ENCODE data around the gene PRKCE. TPM values are rescaled to one million over a fixed set of nuclear protein-coding genes. Genes with fewer than 3 reads are reported as not detected.

The PRKCE gene
- total RNA-seq, 3 donors from 2014 or later (not counting 1 experiment from before 2014, with no cell fraction given), result 35.2 to 42.1 (median 38.6) TPM

DNA sequence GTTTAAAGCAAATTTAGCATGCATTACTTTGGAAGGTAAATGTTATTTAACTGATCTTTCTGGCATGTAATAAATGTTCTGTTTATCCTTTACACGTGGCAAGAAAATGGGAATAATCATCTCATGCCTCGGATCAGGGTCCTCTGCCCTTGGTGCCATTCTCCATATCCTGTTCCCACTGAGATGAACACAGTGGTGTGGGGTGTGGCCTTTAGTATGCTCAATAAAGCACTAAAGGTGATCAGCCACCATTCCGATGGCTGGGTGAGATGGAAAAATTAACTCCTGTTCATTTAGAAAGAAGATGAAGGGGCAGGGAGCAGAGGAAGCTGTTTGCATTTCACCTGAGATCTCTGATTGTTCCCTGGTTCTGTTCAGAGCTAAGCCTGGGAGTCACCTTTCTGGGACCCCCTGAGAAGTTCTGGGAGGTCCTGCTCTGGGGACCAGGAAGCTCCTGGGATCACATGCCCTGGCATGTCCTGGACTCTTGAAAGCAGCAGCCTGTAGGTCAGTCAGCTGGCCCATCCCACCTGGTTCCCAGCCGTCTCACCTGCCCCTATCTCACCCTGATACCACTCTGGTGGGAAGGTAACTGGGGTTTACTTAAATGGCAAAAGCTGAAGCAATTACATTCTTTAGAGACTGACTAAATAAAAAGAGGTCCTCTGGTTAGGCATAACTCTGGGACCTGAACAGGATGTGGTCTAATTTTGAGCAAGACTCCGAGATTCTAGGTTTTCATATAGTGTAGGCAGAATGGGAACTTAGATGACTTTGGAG is 356.8 kb downstream of the PRKCE start:
- H3K4me3 Mint-ChIP-seq, result no peak overlapping the region
- no peak for ATAC-seq
- DNase-seq, result no peak
- H3K27me3 Mint-ChIP-seq (ENCODE audit: low read depth in 2 of 2), result no peaks in the 10 kb centered on the region
- H3K36me3 ChIP-seq (ENCODE audit: control insufficient read depth, insufficient read depth, low read length), result peaks cover 11% of the 10 kb centered on the region
- WGBS (ENCODE audit: insufficient coverage), result 88% methylated on average over 3 of the region's 5 CpGs
- H3K27ac ChIP-seq (ENCODE audit: low read length), result no peak overlapping the region
- no peaks in the 10 kb centered on the region for H3K27me3 ChIP-seq (ENCODE audit: control insufficient read depth, insufficient read depth, low read length)
- H3K4me1 ChIP-seq (ENCODE audit: control insufficient read depth, insufficient read depth, low read length), result no peaks in the 10 kb centered on the region
- no peaks in the 10 kb centered on the region for H3K9me3 Mint-ChIP-seq
- H3K36me3 Mint-ChIP-seq, result peaks cover 5% of the 10 kb centered on the region
- H3K27ac Mint-ChIP-seq, result no peak overlapping the region
- H3K4me1 Mint-ChIP-seq, result no peaks in the 10 kb centered on the region
- no peaks in the 10 kb centered on the region for H3K9me3 ChIP-seq (ENCODE audit: control insufficient read depth, insufficient read depth, low read length)
- intact Hi-C loops (cut with micrococcal nuclease), result no loop called here
- no peak for TF ChIP-seq CTCF (IDR thresholded peaks at IDR 0.05)
- H3K4me3 ChIP-seq (ENCODE audit: low read length), result no peak overlapping the region

DNA sequence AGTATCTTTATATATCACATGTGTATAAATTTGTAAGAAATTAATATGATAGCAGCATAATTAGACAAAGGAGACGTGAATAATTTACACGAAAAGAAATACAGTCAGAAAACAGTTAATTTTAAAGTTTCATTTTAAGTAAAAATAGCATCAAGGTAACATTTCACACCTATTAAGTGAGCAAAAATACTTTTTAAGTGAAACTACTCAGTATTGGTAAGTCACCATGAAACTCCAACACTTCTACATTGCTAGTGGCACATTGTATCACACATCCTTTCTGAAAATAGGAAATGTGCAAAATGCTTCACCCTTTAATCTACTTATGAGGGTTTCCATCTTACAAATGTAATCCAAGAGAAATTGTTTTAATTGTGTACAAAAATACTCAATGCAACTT is 357.8 kb downstream of the PRKCE start:
- H3K4me3 Mint-ChIP-seq, result no peak overlapping the region
- no peaks in the 10 kb centered on the region for H3K4me1 Mint-ChIP-seq
- peaks cover 11% of the 10 kb centered on the region for H3K36me3 ChIP-seq (ENCODE audit: control insufficient read depth, insufficient read depth, low read length)
- TF ChIP-seq CTCF (IDR thresholded peaks at IDR 0.05), result no peak
- H3K27ac Mint-ChIP-seq, result no peak overlapping the region
- H3K4me1 ChIP-seq (ENCODE audit: control insufficient read depth, insufficient read depth, low read length), result no peaks in the 10 kb centered on the region
- H3K36me3 Mint-ChIP-seq, result peaks cover 5% of the 10 kb centered on the region
- no peaks in the 10 kb centered on the region for H3K9me3 ChIP-seq (ENCODE audit: control insufficient read depth, insufficient read depth, low read length)
- WGBS (ENCODE audit: insufficient coverage), result no CpG with 5 or more reads among the region's 2 CpGs
- H3K9me3 Mint-ChIP-seq, result no peaks in the 10 kb centered on the region
- no peaks in the 10 kb centered on the region for H3K27me3 ChIP-seq (ENCODE audit: control insufficient read depth, insufficient read depth, low read length)
- no peak overlapping the region for H3K27ac ChIP-seq (ENCODE audit: low read length)
- ATAC-seq (no peak), DNase-seq (no peak)
- intact Hi-C loops (cut with micrococcal nuclease), result no loop called here
- H3K27me3 Mint-ChIP-seq (ENCODE audit: low read depth in 2 of 2), result no peaks in the 10 kb centered on the region
- H3K4me3 ChIP-seq (ENCODE audit: low read length), result no peak overlapping the region

DNA sequence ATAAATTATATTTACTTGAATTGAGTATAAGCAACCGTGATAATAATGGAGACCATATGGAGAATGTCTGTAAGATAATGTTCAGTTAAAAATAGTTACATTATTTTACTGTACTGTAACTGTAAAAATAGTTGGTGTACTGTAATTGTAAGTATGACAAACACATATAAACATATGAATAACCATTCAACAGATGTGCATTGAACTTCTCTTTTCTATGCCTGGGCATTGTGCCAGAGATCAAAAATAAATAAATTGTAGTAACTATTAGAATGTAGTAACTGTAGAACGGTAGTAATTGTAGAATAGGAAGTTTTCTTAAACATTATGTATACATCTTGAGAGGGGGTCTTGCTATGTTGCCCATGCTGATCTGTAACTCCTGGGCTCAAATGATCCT is 358.3 kb downstream of the PRKCE start:
- WGBS (ENCODE audit: insufficient coverage), result no CpG with 5 or more reads among the region's 2 CpGs
- intact Hi-C loops (cut with micrococcal nuclease), result loop anchor here (2.0 kb wide), 1 partner anchor 355 kb away; no protein-coding TSS in a partner anchor
- H3K27ac ChIP-seq (ENCODE audit: low read length), result no peak overlapping the region
- H3K4me3 Mint-ChIP-seq, result no peak overlapping the region
- H3K36me3 ChIP-seq (ENCODE audit: control insufficient read depth, insufficient read depth, low read length), result peaks cover 13% of the 10 kb centered on the region
- no peak for TF ChIP-seq CTCF (IDR thresholded peaks at IDR 0.05)
- H3K4me1 ChIP-seq (ENCODE audit: control insufficient read depth, insufficient read depth, low read length), result no peaks in the 10 kb centered on the region
- H3K9me3 Mint-ChIP-seq, result no peaks in the 10 kb centered on the region
- no peaks in the 10 kb centered on the region for H3K27me3 Mint-ChIP-seq (ENCODE audit: low read depth in 2 of 2)
- DNase-seq, result no peak
- H3K36me3 Mint-ChIP-seq, result peaks cover under 1% of the 10 kb centered on the region
- H3K4me3 ChIP-seq (ENCODE audit: low read length), result no peak overlapping the region
- no peaks in the 10 kb centered on the region for H3K27me3 ChIP-seq (ENCODE audit: control insufficient read depth, insufficient read depth, low read length)
- H3K9me3 ChIP-seq (ENCODE audit: control insufficient read depth, insufficient read depth, low read length), result no peaks in the 10 kb centered on the region
- no peak for ATAC-seq
- H3K4me1 Mint-ChIP-seq, result no peaks in the 10 kb centered on the region
- no peak overlapping the region for H3K27ac Mint-ChIP-seq
